ENCODE measurements around the gene STRADA. TPM values are rescaled to one million over a fixed set of nuclear protein-coding genes. Genes with fewer than 3 reads are reported as not detected.

The STRADA gene
- total RNA-seq, 1 donor from 2014 or later: 60.6 TPM

GRCh38 chr17:63688396-63689020 lies 53.1 kb downstream of the STRADA start:
- intact Hi-C loops (cut with micrococcal nuclease): no loop called here

- intact Hi-C loops (cut with micrococcal nuclease): no loop called here
Observed at GRCh38 chr17:63686138-63686685, 55.4 kb downstream of the STRADA start.

GRCh38 chr17:63685578-63685977 lies 56.0 kb downstream of the STRADA start:
- intact Hi-C loops (cut with micrococcal nuclease): no loop called here

GRCh38 chr17:63685041-63685440 lies 56.6 kb downstream of the STRADA start:
- intact Hi-C loops (cut with micrococcal nuclease): no loop called here

- intact Hi-C loops (cut with micrococcal nuclease): no loop called here
Observed at GRCh38 chr17:63682981-63683380, 58.6 kb downstream of the STRADA start.

GRCh38 chr17:63682441-63682840 lies 59.2 kb downstream of the STRADA start:
- intact Hi-C loops (cut with micrococcal nuclease): no loop called here

GRCh38 chr17:63681530-63681929 lies 60.1 kb downstream of the STRADA start:
- intact Hi-C loops (cut with micrococcal nuclease): no loop called here

- intact Hi-C loops (cut with micrococcal nuclease): no loop called here
Observed at GRCh38 chr17:63680700-63681099, 60.9 kb downstream of the STRADA start.

GRCh38 chr17:63679214-63679613 lies 62.4 kb downstream of the STRADA start:
- intact Hi-C loops (cut with micrococcal nuclease): no loop called here

- intact Hi-C loops (cut with micrococcal nuclease): no loop called here
Observed at GRCh38 chr17:63676584-63676983, 65.0 kb downstream of the STRADA start.

- intact Hi-C loops (cut with micrococcal nuclease): no loop called here
Observed at GRCh38 chr17:63675607-63676546, 65.7 kb downstream of the STRADA start.

- intact Hi-C loops (cut with micrococcal nuclease): no loop called here
Observed at GRCh38 chr17:63675231-63675606, 66.4 kb downstream of the STRADA start.

GRCh38 chr17:63672856-63673255 lies 68.7 kb downstream of the STRADA start:
- intact Hi-C loops (cut with micrococcal nuclease): no loop called here

- intact Hi-C loops (cut with micrococcal nuclease): no loop called here
Observed at GRCh38 chr17:63665527-63666214, 75.9 kb downstream of the STRADA start.

GRCh38 chr17:63659850-63660249 lies 81.7 kb downstream of the STRADA start:
- intact Hi-C loops (cut with micrococcal nuclease): no loop called here

GRCh38 chr17:63658366-63658765 lies 83.2 kb downstream of the STRADA start:
- intact Hi-C loops (cut with micrococcal nuclease): no loop called here

- intact Hi-C loops (cut with micrococcal nuclease): no loop called here
Observed at GRCh38 chr17:63657786-63658185, 83.8 kb downstream of the STRADA start.

- intact Hi-C loops (cut with micrococcal nuclease): no loop called here
Observed at GRCh38 chr17:63653050-63653449, 88.5 kb downstream of the STRADA start.

Measured in T-helper 1 cell treated with Interleukin-12 subunit alpha and Interleukin-12 subunit beta and Interleukin-4 antibody, amounts not matched to agents 30 ng/mL and 1 ng/mL, for 36 hours (primary cell).